ENCODE measurements around the gene USH1C.

The USH1C gene

DNA sequence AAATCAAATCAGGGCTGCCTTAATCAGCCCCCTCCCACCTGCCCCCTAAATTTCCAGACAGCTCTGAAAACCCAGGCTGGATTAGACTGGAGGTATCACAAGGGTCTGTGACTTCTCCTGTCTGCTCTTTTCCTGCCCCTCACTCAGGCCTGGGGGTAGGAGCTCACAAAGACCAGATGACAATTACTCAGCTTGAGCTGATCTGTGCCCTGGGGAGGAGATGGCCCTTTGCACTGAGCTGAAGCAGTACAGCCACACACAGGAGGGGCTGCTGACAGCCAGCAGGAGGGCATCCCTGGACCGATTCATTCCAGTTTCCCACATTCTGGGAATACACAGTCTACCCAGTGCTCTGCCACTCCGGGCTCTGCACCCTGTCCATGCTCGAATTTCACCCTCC is 71.7 kb downstream of the USH1C start:
- no peak for DNase-seq (ENCODE audit: low read depth in 2 of 2)

DNA sequence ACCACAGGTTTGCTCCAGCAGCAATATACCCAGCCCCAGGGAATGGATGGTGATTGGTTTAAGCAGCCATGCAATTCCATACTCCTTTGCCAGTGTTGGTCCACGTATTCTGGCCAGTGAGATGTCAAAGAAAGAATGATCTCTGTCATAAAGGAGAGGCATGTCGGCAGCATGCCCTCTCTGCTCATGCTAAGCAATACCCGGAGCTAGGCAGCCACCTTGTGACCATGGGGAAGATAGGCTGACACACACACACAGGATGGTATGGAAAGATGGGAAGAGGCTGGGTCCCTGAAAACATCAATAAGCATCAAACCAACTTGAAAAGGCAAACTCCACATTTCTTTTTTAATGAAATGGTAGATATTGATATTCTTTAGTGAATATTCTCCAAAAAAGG is 72.7 kb downstream of the USH1C start:
- no peak for DNase-seq (ENCODE audit: low read depth in 2 of 2)

DNA sequence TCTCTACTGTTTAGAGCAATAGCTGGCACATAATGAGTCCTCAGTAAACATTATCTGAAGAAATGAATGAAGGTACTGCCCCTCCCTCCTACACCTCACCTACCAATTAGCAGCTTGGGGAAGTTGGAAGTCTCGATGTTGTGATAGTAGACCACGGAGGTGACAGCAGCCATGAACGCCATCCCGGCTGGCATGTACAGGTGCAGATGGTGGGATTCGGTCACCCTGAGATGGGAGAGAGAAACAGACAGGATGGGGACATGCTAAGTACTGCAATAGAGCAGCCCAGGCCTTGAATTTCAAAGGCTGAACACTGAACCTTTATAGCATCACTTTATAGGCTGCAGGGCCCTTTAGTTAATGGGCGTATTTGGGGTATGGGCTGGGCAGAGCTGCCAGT is 74.2 kb downstream of the USH1C start:
- no peak for DNase-seq (ENCODE audit: low read depth in 2 of 2)

DNA sequence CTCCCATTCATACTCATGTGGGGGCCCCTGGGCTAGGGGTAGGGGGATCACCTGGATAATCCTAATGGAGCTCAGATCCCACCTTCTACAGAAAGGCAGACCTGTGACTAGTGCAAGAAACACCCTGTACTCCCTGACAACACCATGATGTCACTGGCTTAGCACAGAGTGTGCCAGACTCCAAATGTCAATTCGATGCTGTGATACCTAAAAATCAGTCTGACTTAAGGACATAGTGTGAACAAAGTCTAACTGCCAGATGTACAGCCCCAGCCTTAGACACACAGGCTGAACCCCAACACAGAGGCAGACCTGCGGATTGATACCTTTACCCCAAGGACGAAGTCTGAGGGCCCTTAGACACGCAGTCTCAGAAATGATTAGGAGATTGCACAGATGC is 76.1 kb downstream of the USH1C start:
- no peak for DNase-seq (ENCODE audit: low read depth in 2 of 2)

DNA sequence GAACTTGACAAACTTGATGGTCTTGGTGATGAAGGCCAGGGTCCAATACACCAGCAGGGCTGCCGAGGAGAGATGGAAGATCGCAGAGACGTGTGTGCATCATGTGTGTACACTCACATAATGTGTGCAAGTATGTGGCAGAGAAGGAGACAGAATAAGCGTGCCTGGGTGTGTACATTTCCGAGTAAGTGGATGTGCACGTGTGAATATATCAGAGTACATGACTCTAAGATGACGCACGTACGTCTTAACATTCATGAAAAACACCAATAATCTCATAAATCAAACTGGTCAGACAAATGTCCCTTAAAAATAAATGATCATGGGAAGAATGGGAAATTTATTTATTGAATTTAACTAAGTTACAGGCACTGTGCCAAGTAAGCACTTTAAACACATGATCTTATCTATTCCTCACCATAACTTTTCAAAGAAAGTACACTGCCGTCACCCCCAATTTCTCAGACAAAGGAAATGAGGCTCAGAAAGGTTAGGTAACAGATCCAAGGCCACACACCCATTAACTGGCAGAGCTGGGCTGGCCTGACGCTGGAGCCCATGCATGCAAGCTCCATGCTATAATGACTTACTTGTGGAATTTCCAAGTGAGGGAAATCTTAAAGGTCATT is 80.6 kb downstream of the USH1C start:
- DNase-seq (ENCODE audit: low read depth in 2 of 2) = no peak

DNA sequence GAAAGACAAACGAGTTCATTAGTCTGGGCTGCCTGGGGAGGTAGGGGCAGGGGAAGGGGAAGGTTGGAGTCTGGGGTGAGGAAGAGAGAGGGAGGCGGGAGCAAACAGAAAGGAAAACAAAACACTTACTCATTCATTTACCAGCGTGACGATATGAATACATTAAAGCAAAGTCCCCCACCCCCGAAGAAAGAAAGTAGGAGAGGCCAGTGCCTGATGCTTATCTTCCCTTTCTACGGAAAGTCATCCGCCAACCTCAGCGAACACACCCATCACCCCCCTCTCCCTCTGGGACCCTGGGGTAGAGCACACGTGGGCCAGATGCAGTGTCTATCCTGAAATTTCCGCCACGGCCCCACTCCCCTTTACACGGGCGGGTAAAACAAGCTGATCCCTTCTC is 81.3 kb downstream of the USH1C start:
- no peak for DNase-seq (ENCODE audit: low read depth in 2 of 2)

DNA sequence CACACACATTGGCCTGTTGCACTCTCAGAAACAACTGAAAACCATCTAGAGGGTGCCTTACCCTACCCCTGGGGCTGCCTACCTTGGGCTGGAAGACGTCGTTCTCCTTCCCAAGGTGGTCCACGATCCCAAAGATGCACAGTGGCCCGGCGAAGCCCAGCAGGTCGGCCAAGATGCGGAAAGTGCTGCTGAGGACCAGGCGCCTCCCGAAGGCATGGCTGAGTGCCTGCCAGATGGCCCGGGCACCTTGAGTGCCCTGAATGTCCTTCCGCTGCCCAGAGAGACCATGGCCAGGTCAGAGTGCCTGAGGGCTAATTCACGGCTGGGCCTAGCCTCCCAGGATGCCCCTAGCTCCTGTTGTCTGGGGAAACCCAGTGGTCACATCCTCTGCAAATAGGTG is 83.8 kb downstream of the USH1C start:
- DNase-seq (ENCODE audit: low read depth in 2 of 2) = no peak

DNA sequence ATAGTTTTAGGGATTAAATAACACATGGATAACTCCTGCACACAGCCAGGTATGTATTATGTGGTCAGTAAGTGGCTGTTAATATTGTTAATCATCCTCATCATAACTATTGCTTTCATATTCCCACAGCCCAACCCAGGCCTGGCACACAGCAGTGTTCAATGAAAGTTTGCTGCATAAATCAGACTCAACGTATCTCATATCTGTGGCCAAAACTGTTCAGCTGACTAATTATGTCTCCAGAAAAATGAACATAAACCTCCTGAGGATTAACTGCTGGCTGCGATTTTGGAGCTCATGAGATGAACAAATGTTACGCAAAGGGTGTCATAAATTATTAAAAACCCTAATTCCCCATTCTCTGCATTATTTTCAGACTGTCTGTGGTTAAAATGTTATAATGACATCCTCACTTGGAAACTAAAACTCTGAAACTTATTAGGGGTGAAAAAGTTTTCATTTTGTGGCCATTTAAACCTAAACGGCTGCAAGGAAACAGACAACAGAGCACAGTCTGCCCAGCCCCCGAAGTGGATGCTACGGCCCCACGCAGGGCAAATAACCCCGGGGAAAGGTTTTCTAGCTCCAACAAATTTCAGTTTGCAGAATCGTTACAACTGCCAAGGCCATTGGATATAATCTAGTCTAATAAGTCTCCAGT is 84.8 kb downstream of the USH1C start:
- DNase-seq (ENCODE audit: low read depth in 2 of 2) = no peak

DNA sequence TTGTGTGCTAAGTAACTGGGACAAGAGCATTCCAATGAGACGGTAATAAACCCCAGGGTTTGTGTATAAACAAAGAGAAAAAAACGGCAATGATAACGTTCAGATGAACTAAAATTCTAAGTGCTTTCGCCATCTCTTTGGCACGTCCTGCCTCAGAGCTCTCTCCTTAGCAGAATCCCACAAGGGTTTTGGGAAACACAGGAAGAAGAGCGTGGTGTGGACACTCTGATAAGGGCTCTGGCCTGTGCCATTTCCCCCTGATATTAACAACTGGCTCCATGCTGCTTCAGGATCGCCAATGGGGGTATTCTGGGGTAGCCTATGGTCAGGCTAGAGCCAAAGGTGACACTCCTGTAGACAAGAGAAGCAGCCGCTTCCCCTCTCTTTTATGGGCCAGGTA is 85.9 kb downstream of the USH1C start:
- DNase-seq (ENCODE audit: low read depth in 2 of 2) = no peak

DNA sequence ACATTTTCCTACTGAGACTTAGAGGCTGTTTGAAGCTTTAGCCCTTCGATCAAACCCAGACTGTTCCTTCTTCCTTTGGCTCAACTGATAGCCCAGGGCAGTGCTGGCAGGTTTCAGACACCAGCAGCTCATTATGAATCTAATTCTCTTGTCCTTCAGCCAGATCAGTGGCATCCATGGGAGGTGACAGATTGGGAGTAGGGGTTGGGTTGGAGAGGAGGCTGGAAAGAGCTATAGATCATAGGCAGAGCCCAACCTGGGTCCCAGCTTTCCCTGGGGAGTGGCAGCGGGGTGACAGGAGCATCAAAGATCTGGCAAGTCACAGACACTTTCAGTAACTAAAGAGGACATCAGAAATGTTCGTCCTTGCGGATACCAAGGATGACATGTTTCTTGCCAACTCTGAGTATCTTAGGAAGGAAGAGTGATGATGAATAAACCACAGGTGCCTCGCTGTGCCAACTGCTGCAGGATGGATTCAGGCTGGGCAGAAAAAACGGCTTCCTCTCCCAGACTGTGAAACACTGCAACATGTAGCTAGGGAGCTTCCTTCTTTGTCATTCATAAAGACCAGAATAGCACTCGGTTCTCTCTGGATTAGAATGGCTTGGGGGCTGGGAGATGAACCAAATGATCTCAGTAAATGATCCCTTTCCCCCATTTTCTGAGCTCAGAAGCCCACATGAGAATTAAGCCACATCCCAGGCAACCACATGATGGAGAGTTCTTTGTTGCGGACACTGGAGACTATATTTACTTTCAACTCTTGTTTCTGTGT is 86.6 kb downstream of the USH1C start:
- no peak for DNase-seq (ENCODE audit: low read depth in 2 of 2)

DNA sequence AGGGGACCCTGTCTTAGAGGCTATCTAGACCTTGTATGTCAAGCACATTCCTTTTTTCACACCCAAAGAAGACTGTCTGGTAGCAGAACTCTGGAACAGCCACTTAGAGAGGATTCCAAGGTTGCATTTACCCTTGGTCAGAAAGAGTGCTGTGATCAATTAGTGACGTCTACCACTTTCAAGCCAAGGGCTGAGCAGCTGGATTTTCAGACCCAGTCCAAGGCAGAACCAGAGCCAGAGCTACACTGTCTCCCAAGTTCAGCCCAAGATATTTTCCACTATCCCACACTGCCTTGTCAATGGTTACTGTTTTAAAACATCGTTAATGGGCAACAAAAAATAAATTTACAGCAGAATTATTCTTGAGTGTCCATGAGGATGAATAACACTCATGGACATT is 91.5 kb downstream of the USH1C start:
- no peak for DNase-seq (ENCODE audit: low read depth in 2 of 2)

DNA sequence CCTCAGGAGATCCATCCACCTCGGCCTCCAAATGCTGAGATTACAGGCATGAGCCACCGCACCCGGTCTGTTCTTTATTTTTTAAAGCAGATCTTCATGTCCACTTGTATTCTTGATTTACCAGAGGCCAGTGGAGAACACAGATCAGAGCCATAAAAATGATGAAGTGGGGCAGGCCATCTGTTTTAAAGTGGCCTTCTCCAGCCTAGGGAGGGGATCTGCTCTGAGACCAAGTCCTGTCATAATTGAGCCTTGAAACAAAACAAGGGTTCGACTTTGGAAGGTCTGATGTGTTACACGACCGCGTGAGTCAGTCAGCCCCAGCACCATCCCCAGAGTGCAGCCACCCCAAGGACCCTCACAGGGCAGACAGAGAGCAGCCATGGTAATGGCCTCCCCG is 95.1 kb downstream of the USH1C start:
- no peak for DNase-seq (ENCODE audit: low read depth in 2 of 2)

DNA sequence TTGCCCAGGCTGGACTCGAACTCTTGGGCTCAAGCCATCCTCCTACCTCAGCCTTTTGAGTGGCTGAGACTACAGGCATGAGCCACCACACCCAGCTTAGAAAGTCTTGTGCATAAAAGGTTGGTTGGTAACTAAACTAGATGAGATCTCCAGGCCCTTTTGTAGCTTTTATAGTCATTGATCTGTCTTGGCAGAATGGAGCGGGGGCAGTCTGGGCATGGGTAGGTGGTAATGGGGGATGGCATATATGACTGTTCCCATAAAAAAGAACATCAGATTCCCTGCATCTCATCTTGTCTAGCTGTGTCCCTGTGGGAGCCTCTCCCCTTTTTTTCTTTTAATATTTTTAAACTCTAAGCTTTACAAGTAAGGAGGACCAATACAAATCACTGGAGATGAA is 97.7 kb downstream of the USH1C start:
- DNase-seq (ENCODE audit: low read depth in 2 of 2) = no peak

DNA sequence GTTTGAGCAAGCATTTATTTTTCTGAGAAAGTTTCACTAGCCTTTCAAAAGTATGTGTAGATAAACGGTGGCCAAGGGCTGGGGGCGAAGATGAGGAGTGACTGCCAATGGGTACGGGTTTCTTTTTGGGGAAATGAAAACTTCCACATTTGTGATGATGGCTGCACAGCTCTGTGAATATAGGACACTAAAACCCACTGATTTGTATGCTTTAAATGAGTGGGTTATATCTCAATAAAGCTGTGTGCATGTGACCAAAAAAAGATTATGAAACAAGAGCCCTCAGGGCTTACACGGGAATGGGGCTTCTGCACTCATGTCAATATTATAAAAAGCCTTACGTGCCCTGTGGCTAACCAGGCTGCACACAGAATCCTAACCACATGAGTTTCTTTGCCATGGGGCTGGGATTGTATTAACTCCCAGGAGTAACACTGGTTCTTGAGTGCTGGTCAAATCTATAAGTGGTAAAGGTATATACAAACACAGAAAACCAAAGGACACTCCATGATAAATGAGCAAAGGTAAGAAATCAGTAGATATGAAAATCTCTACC is 98.9 kb downstream of the USH1C start:
- no peak for DNase-seq (ENCODE audit: low read depth in 2 of 2)

DNA sequence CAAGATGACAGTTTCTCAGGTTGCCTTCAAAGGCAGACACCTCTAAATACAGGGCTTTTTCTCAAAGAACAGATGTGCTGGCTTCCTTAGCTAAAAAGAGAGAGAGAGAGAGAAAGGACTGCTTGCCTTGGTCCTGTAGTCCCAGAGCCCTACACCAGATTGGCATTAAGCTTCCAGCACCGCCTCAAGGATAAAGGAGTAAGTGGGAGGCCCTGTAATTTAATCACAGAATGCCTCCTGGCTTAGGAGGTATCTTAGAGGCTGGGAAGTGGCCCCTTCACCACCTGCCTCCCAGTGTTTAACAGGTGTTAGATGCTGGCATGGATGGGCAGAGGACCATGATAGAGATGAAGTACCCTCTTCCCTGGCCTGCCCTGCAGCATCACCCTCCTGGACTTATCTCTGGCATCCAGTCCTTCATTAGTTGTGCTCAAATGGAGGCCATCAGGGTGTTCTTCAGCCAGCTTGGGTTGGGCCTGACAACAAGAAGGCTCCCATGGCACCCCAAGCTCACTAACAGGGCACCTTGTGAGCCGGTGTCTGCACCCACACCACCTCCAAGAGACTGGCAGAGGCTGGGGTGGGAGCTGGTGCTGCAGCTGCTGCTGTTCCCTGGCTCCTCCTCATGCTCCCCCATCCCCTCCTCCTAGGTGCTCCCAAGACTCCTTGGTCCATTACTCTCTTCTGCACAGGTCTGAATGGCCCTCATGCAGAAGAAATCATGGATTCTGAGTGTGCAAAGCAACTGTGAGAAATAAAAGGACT is 100.1 kb downstream of the USH1C start:
- DNase-seq (ENCODE audit: low read depth in 2 of 2) = no peak
